NT2/D1 (cell line): ENCODE data around the gene ATP11B.

Source experiments
- DNase-seq: peaks from one replicate; pipeline ENCODE4 v3.0.0-alpha.2; 2011; ENCODE audit warnings: low read depth, low spot score
- H3K27me3 ChIP-seq: 2 replicates; pipeline ENCODE4 v1.6.0; 2011; ENCODE audit warnings: mild to moderate bottlenecking; ENCODE audit not compliant: insufficient read length, insufficient read depth
- H3K36me3 ChIP-seq: 2 replicates; pipeline ENCODE4 v1.6.1; 2011; ENCODE audit warnings: mild to moderate bottlenecking, low read length, mixed read lengths; ENCODE audit not compliant: insufficient read depth, insufficient read length
- H3K4me1 ChIP-seq: 2 replicates; pipeline ENCODE4 v1.5.1; 2011; ENCODE audit not compliant: insufficient read depth, insufficient read length
- H3K4me3 ChIP-seq: 2 replicates; pipeline ENCODE4 v1.5.1; 2011; ENCODE audit warnings: low read depth; ENCODE audit not compliant: insufficient read length
- H3K9ac ChIP-seq: 2 replicates; pipeline ENCODE4 v1.6.0; 2011; ENCODE audit warnings: low read depth; ENCODE audit not compliant: insufficient read length
- H3K9me3 ChIP-seq: 2 replicates; pipeline ENCODE4 v1.5.1; 2011; ENCODE audit warnings: mild to moderate bottlenecking, low read length; ENCODE audit not compliant: insufficient read depth
- SUZ12 ChIP-seq: IDR thresholded peaks from 2 replicates; pipeline ENCODE4 v1.6.1; 2011; ENCODE audit not compliant: insufficient read length, insufficient read depth; ENCODE audit errors: extremely low read depth
- YY1 ChIP-seq: IDR thresholded peaks from 2 replicates; pipeline ENCODE4 v1.6.1; 2011; ENCODE audit not compliant: insufficient read length, insufficient read depth
- ZNF274 ChIP-seq: IDR thresholded peaks from 2 replicates; pipeline ENCODE4 v1.6.1; 2011; ENCODE audit warnings: mild to moderate bottlenecking, low read depth, low read length

Gene ATP11B

GRCh38 chr3:182904164-182904563 is 110.9 kb downstream of the ATP11B start:
- no peak overlapping the region for H3K4me3 ChIP-seq
- TF ChIP-seq YY1 (no peak), ZNF274 (no peak)
- no peaks in the 10 kb centered on the region for H3K27me3 ChIP-seq
- no peaks in the 10 kb centered on the region for H3K9me3 ChIP-seq
- peaks cover 4% of the 10 kb centered on the region for H3K36me3 ChIP-seq
- H3K4me1 ChIP-seq, result no peaks in the 10 kb centered on the region
- no peak for DNase-seq
- H3K9ac ChIP-seq, result no peak overlapping the region

- Histone ChIP-seq H3K4me3 (no peak overlapping the region), H3K9ac (no peak overlapping the region), H3K9me3 (no peaks in the 10 kb centered on the region), H3K36me3 (peaks cover 4% of the 10 kb centered on the region), H3K4me1 (no peaks in the 10 kb centered on the region), H3K27me3 (no peaks in the 10 kb centered on the region)
- no peak for DNase-seq
- TF ChIP-seq SUZ12, result no peak
- TF ChIP-seq ZNF274, result no peak
- no peak for TF ChIP-seq YY1
Measured at GRCh38 chr3:182905623-182906022, 112.3 kb downstream of the ATP11B start.

- H3K9ac ChIP-seq, result no peak overlapping the region
- no peaks in the 10 kb centered on the region for H3K27me3 ChIP-seq
- TF ChIP-seq SUZ12 (no peak), ZNF274 (no peak), YY1 (no peak)
- no peak for DNase-seq
- no peaks in the 10 kb centered on the region for H3K9me3 ChIP-seq
- no peak overlapping the region for H3K4me3 ChIP-seq
- peaks cover 4% of the 10 kb centered on the region for H3K36me3 ChIP-seq
- no peaks in the 10 kb centered on the region for H3K4me1 ChIP-seq
Measured at GRCh38 chr3:182906036-182906435, 112.7 kb downstream of the ATP11B start.

GRCh38 chr3:182908471-182908870 is 115.2 kb downstream of the ATP11B start:
- H3K9ac ChIP-seq, result no peak overlapping the region
- H3K4me3 ChIP-seq, result no peak overlapping the region
- H3K9me3 ChIP-seq, result no peaks in the 10 kb centered on the region
- no peak for TF ChIP-seq YY1
- no peak for TF ChIP-seq ZNF274
- TF ChIP-seq SUZ12, result no peak
- no peaks in the 10 kb centered on the region for H3K4me1 ChIP-seq
- DNase-seq, result no peak
- H3K27me3 ChIP-seq, result no peaks in the 10 kb centered on the region
- H3K36me3 ChIP-seq, result no peaks in the 10 kb centered on the region

GRCh38 chr3:182909318-182910040 is 116.2 kb downstream of the ATP11B start:
- no peaks in the 10 kb centered on the region for H3K9me3 ChIP-seq
- H3K4me3 ChIP-seq, result no peak overlapping the region
- H3K9ac ChIP-seq, result no peak overlapping the region
- no peak for TF ChIP-seq ZNF274
- TF ChIP-seq SUZ12, result no peak
- no peak for TF ChIP-seq YY1
- no peaks in the 10 kb centered on the region for H3K36me3 ChIP-seq
- no peak for DNase-seq
- H3K27me3 ChIP-seq, result no peaks in the 10 kb centered on the region
- H3K4me1 ChIP-seq, result no peaks in the 10 kb centered on the region

- H3K36me3 ChIP-seq, result no peaks in the 10 kb centered on the region
- TF ChIP-seq SUZ12 (no peak), YY1 (no peak), ZNF274 (no peak)
- no peak overlapping the region for H3K4me3 ChIP-seq
- DNase-seq, result no peak
- H3K9ac ChIP-seq, result no peak overlapping the region
- H3K27me3 ChIP-seq, result no peaks in the 10 kb centered on the region
- no peaks in the 10 kb centered on the region for H3K9me3 ChIP-seq
- no peaks in the 10 kb centered on the region for H3K4me1 ChIP-seq
Measured at GRCh38 chr3:182910936-182911781, 117.9 kb downstream of the ATP11B start.

GRCh38 chr3:182911782-182912111 is 118.4 kb downstream of the ATP11B start:
- H3K27me3 ChIP-seq, result no peaks in the 10 kb centered on the region
- H3K4me1 ChIP-seq, result no peaks in the 10 kb centered on the region
- DNase-seq, result no peak
- H3K4me3 ChIP-seq, result no peak overlapping the region
- no peak for TF ChIP-seq ZNF274
- TF ChIP-seq SUZ12, result no peak
- no peak for TF ChIP-seq YY1
- no peaks in the 10 kb centered on the region for H3K9me3 ChIP-seq
- no peak overlapping the region for H3K9ac ChIP-seq
- no peaks in the 10 kb centered on the region for H3K36me3 ChIP-seq
